Neural cell (in vitro differentiated cells): Measurements from ENCODE around the gene RAPGEF3. TPM values are rescaled to one million over a fixed set of nuclear protein-coding genes. Genes with fewer than 3 reads are reported as not detected.

ENCODE experiments used
- H2AFZ ChIP-seq: fragments of 200-600, 300-800 bp; sonication (generic), shearing (Covaris generic); 2 replicates; pipeline ENCODE4 v1.6.0; 2014; ENCODE audit warnings: low read depth, mild to moderate bottlenecking, antibody characterized with exemption, low read length, moderate library complexity
- H3F3A ChIP-seq: fragments of 200-600 bp; shearing (Covaris generic); 2 replicates; pipeline ENCODE4 v1.6.1; 2016; ENCODE audit warnings: mild to moderate bottlenecking, moderate library complexity, mixed read lengths, antibody characterized with exemption, low read length; ENCODE audit not compliant: insufficient read depth, poor library complexity, severe bottlenecking
- H3K27ac ChIP-seq: fragments of 200-600, 300-800 bp; sonication (generic), shearing (Covaris generic); 2 replicates; pipeline ENCODE4 v1.5.1; 2014; ENCODE audit warnings: mild to moderate bottlenecking, low read length, moderate library complexity
- H3K27me3 ChIP-seq: fragments of 300-800, 200-600 bp; sonication (generic), shearing (Covaris generic); 2 replicates; pipeline ENCODE4 v1.6.0; 2014; ENCODE audit warnings: mild to moderate bottlenecking, low read depth, low read length, moderate library complexity; ENCODE audit not compliant: insufficient read depth
- H3K36me3 ChIP-seq: fragments of 300-800, 200-600 bp; sonication (generic), shearing (Covaris generic); 2 replicates; pipeline ENCODE4 v1.5.1; 2014; ENCODE audit warnings: mild to moderate bottlenecking, antibody characterized with exemption, low read length, moderate library complexity; ENCODE audit not compliant: insufficient read depth
- H3K4me2 ChIP-seq: fragments of 300-800, 200-600 bp; sonication (generic), shearing (Covaris generic); 2 replicates; pipeline ENCODE4 v1.6.0; 2014; ENCODE audit warnings: mild to moderate bottlenecking, low read length
- H3K4me3 ChIP-seq: fragments of 300-800, 200-600 bp; sonication (generic), shearing (Covaris generic); 2 replicates; pipeline ENCODE4 v1.5.1; 2014; ENCODE audit warnings: mild to moderate bottlenecking, low read length, moderate library complexity
- H3K79me2 ChIP-seq: fragments of 200-600 bp; shearing (Covaris generic); replicated peaks from 2 replicates; pipeline ENCODE4 v1.6.0; 2014; ENCODE audit warnings: mild to moderate bottlenecking, low read length, moderate library complexity; ENCODE audit not compliant: insufficient read depth
- H3K9ac ChIP-seq: fragments of 300-800, 200-600 bp; sonication (generic), shearing (Covaris generic); 2 replicates; pipeline ENCODE4 v1.6.1; 2016; ENCODE audit warnings: mild to moderate bottlenecking, low read length, mixed read lengths
- H3K9me2 ChIP-seq: fragments of 200-600 bp; shearing (Covaris generic); 2 replicates; pipeline ENCODE4 v1.6.1; 2016; ENCODE audit warnings: mild to moderate bottlenecking, low read length, mixed read lengths; ENCODE audit not compliant: insufficient read depth
- H3K9me3 ChIP-seq: fragments of 200-600, 300-800 bp; sonication (generic), shearing (Covaris generic); 2 replicates; pipeline ENCODE4 v1.6.1; 2016; ENCODE audit warnings: mild to moderate bottlenecking, mixed run types, low read length, moderate library complexity, mixed read lengths
- H4K20me1 ChIP-seq: fragments of 200-600 bp; shearing (Covaris generic); 2 replicates; pipeline ENCODE4 v1.6.1; 2016; ENCODE audit warnings: mild to moderate bottlenecking, mixed run types; ENCODE audit not compliant: insufficient read depth
- EP300 ChIP-seq: fragments of 450-650 bp; conservative IDR thresholded peaks from 2 replicates; pipeline ENCODE4 v1.6.1; 2014; ENCODE audit warnings: antibody characterized with exemption, mild to moderate bottlenecking, moderate library complexity; ENCODE audit not compliant: poor library complexity, severe bottlenecking
- EZH2 ChIP-seq: fragments of 200-600, 300-800 bp; shearing (Covaris generic), sonication (generic); IDR thresholded peaks from 2 replicates; pipeline ENCODE4 v1.6.1; 2014; ENCODE audit warnings: antibody characterized with exemption, low read length, borderline replicate concordance, mild to moderate bottlenecking; ENCODE audit not compliant: insufficient read depth, poor library complexity, severe bottlenecking
- MXI1 ChIP-seq: fragments of 450-650 bp; conservative IDR thresholded peaks from 2 replicates; pipeline ENCODE4 v1.6.1; 2014; ENCODE audit warnings: antibody characterized with exemption, mild to moderate bottlenecking; ENCODE audit not compliant: poor library complexity, severe bottlenecking
- POLR2AphosphoS5 ChIP-seq: IDR thresholded peaks from 2 replicates; pipeline ENCODE4 v1.6.1; 2012
- RAD21 ChIP-seq: fragments of 450-650 bp; conservative IDR thresholded peaks from 2 replicates; pipeline ENCODE4 v1.6.1; 2014; ENCODE audit warnings: antibody characterized with exemption, mild to moderate bottlenecking, moderate library complexity
- SMC3 ChIP-seq: fragments of 450-650 bp; conservative IDR thresholded peaks from 2 replicates; pipeline ENCODE4 v1.6.1; 2014; ENCODE audit warnings: antibody characterized with exemption, mild to moderate bottlenecking, moderate library complexity; ENCODE audit not compliant: poor library complexity
- TAF1 ChIP-seq: IDR thresholded peaks from 2 replicates; pipeline ENCODE4 v1.6.1; 2012; ENCODE audit warnings: low read depth
- polyA plus RNA-seq: library from polyadenylated mRNA; depleted of rRNA; stranded (reverse); fragments of >200 nt; gene quantifications from 2 replicates; pipeline ENCODE4 v1.2.3, GENCODE V29; 2014
- TF ChIP-seq, protein P1 (sequence below): fragments of 450-650 bp; IDR thresholded peaks from 2 replicates; pipeline ENCODE4 v1.5.1; 2014; ENCODE audit warnings: antibody characterized with exemption, mild to moderate bottlenecking, moderate library complexity; ENCODE audit not compliant: poor library complexity, severe bottlenecking
- TF ChIP-seq, protein P2 (sequence below): IDR thresholded peaks from 2 replicates; pipeline ENCODE4 v1.6.1; 2012; ENCODE audit warnings: borderline replicate concordance

Gene RAPGEF3
- polyA plus RNA-seq, 1 donor from 2014 or later: 1.5 TPM

DNA sequence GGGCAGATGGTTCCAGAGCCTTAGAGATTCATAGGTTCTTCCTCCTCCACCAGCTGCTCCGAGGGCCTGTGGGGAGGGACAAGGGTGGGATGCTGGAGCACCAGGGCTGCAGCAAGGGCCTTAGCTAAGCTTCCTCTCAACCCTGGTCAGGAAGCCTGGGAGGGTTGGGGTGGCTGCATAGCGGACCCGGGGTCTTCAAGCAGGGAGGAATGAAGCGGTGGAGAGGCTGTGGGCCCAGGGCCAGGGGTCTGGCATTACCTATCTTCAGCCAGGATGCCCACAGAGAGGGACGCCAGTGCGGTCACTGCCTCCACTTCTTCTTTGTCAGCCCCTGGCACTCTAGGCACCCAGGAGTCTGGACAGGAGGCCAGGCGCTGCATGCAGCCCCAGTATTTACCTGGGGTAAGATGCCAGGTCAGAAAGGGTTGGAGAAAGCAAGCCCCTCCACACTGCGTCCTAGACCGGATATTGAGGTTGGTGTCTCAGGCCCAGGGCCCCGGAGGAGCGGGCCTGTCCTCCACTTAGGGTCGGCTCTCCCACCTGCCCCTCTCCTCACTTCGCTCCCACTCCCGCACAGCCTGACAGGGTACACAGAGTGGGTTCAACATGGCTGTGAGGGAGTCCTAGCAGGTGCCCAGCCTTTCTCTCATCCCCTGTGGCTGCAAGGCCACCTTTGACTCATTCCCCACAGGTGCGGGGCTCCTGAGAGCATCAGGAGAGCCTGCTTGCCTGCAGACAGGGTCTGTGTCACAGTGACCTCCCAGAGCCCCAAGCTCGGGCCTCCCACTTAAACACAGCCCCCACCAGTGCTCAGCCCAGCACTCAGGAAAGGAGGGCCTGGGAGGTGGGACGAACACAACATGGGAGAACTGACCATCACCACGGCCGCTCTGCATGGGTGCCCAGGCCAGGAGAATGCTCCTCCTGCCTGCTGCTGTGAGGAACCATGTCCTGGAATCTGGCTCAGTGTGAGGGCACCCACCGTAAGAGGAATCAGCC is 25.4 kb upstream of the RAPGEF3 start:
- peaks cover 18% of the 10 kb centered on the region for H3K36me3 ChIP-seq
- no peaks in the 10 kb centered on the region for H3K9me2 ChIP-seq
- no peaks in the 10 kb centered on the region for H3F3A ChIP-seq
- H3K9me3 ChIP-seq: no peaks in the 10 kb centered on the region
- no peak overlapping the region for H2AFZ ChIP-seq
- no peak overlapping the region for H3K4me2 ChIP-seq
- no peaks in the 10 kb centered on the region for H3K27me3 ChIP-seq
- no peaks in the 10 kb centered on the region for H4K20me1 ChIP-seq
- no peak overlapping the region for H3K27ac ChIP-seq
- TF ChIP-seq, protein P1, sequence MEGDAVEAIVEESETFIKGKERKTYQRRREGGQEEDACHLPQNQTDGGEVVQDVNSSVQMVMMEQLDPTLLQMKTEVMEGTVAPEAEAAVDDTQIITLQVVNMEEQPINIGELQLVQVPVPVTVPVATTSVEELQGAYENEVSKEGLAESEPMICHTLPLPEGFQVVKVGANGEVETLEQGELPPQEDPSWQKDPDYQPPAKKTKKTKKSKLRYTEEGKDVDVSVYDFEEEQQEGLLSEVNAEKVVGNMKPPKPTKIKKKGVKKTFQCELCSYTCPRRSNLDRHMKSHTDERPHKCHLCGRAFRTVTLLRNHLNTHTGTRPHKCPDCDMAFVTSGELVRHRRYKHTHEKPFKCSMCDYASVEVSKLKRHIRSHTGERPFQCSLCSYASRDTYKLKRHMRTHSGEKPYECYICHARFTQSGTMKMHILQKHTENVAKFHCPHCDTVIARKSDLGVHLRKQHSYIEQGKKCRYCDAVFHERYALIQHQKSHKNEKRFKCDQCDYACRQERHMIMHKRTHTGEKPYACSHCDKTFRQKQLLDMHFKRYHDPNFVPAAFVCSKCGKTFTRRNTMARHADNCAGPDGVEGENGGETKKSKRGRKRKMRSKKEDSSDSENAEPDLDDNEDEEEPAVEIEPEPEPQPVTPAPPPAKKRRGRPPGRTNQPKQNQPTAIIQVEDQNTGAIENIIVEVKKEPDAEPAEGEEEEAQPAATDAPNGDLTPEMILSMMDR: no peak
- TF ChIP-seq POLR2AphosphoS5: no peak
- TF ChIP-seq EZH2: no peak
- TF ChIP-seq SMC3: no peak
- TF ChIP-seq TAF1: no peak
- TF ChIP-seq, protein P2, sequence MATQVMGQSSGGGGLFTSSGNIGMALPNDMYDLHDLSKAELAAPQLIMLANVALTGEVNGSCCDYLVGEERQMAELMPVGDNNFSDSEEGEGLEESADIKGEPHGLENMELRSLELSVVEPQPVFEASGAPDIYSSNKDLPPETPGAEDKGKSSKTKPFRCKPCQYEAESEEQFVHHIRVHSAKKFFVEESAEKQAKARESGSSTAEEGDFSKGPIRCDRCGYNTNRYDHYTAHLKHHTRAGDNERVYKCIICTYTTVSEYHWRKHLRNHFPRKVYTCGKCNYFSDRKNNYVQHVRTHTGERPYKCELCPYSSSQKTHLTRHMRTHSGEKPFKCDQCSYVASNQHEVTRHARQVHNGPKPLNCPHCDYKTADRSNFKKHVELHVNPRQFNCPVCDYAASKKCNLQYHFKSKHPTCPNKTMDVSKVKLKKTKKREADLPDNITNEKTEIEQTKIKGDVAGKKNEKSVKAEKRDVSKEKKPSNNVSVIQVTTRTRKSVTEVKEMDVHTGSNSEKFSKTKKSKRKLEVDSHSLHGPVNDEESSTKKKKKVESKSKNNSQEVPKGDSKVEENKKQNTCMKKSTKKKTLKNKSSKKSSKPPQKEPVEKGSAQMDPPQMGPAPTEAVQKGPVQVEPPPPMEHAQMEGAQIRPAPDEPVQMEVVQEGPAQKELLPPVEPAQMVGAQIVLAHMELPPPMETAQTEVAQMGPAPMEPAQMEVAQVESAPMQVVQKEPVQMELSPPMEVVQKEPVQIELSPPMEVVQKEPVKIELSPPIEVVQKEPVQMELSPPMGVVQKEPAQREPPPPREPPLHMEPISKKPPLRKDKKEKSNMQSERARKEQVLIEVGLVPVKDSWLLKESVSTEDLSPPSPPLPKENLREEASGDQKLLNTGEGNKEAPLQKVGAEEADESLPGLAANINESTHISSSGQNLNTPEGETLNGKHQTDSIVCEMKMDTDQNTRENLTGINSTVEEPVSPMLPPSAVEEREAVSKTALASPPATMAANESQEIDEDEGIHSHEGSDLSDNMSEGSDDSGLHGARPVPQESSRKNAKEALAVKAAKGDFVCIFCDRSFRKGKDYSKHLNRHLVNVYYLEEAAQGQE: no peak
- TF ChIP-seq EP300: no peak
- TF ChIP-seq MXI1: no peak
- TF ChIP-seq RAD21: no peak
- no peak overlapping the region for H3K9ac ChIP-seq
- no peaks in the 10 kb centered on the region for H3K79me2 ChIP-seq
- no peak overlapping the region for H3K4me3 ChIP-seq

DNA sequence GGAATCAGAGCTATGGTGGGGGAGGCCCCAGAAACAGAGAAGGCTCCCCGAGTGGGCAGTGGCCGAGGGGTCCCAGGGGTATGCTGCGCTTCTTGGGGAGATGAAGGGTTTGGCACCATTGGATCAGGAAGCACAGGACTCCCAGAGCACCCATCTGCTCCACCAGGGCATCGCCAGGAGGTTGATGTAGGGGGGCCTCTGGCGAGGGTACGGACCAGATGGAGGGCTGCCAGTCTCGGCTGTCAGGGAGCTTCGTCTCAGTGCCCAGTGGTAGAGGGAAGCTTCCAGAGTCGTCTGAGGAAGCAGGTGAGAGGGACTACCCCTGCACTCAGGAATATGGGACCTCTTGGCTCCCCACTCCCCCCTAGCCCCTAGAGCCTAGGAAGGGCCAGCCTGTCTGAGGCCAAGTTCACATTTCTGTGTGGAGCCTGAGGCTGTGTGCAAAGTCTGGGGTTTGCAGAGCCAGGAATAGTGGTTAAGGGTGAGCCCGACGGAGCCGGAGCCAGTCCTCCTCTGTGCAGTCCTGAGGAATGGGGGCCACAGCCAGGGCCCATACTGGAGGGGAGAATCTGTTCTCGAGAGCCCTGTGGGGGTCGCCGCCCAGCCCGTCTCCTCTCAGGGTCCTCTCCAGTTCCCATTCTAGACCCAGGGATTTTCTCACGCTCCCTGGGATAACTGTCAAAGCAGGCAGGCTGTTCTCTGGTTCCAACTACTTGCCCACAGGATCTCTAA is 24.5 kb upstream of the RAPGEF3 start:
- Histone ChIP-seq H3K9me3 (no peaks in the 10 kb centered on the region), H4K20me1 (no peaks in the 10 kb centered on the region), H3K27ac (no peak overlapping the region), H3F3A (no peaks in the 10 kb centered on the region), H3K9ac (no peak overlapping the region), H3K79me2 (no peaks in the 10 kb centered on the region), H2AFZ (no peak overlapping the region), H3K27me3 (no peaks in the 10 kb centered on the region), H3K4me3 (no peak overlapping the region), H3K9me2 (no peaks in the 10 kb centered on the region), H3K36me3 (peaks cover 18% of the 10 kb centered on the region), H3K4me2 (no peak overlapping the region)
- no peak for TF ChIP-seq SMC3
- TF ChIP-seq, protein P2: no peak
- TF ChIP-seq, protein P1: no peak
- TF ChIP-seq MXI1: no peak
